KMS-11 (cell line): ENCODE results near the gene KCNE4.

ENCODE experiments used
- H2AFZ ChIP-seq: fragments of 200-600 bp; sonication (generic); 2 replicates; pipeline ENCODE4 v1.6.1; 2016; ENCODE audit warnings: antibody characterized with exemption, mixed run types, low read depth
- H3K27ac ChIP-seq: fragments of 200-600 bp; sonication (generic); 2 replicates; pipeline ENCODE4 v1.6.1; 2016; ENCODE audit warnings: mild to moderate bottlenecking, mixed run types
- H3K27me3 ChIP-seq: fragments of 200-600 bp; sonication (generic); 2 replicates; pipeline ENCODE4 v1.6.1; 2017; ENCODE audit warnings: mild to moderate bottlenecking, low read depth, mixed run types, moderate library complexity; ENCODE audit not compliant: insufficient read depth
- H3K36me3 ChIP-seq: fragments of 200-600 bp; sonication (generic); 2 replicates; pipeline ENCODE4 v1.6.1; 2017; ENCODE audit warnings: mild to moderate bottlenecking, mixed run types; ENCODE audit not compliant: insufficient read depth
- H3K4me1 ChIP-seq: fragments of 200-600 bp; sonication (generic); 2 replicates; pipeline ENCODE4 v1.6.1; 2016; ENCODE audit warnings: mild to moderate bottlenecking, low read depth, mixed run types; ENCODE audit not compliant: poor library complexity, severe bottlenecking
- H3K4me2 ChIP-seq: fragments of 200-600 bp; sonication (generic); 2 replicates; pipeline ENCODE4 v1.7.0; 2016; ENCODE audit warnings: mild to moderate bottlenecking, mixed run types
- H3K4me3 ChIP-seq: fragments of 200-600 bp; sonication (generic); IDR thresholded peaks from 2 replicates; pipeline ENCODE4 v1.6.1; 2017; ENCODE audit warnings: low read depth, low read length, mixed read lengths; ENCODE audit not compliant: insufficient read depth
- H3K79me2 ChIP-seq: fragments of 200-600 bp; sonication (generic); 2 replicates; pipeline ENCODE4 v1.6.1; 2016; ENCODE audit warnings: low read depth, mixed run types; ENCODE audit not compliant: insufficient read depth
- H3K9ac ChIP-seq: fragments of 200-600 bp; sonication (generic); 2 replicates; pipeline ENCODE4 v1.6.1; 2016; ENCODE audit warnings: mild to moderate bottlenecking, mixed run types
- H4K20me1 ChIP-seq: fragments of 200-600 bp; sonication (generic); 2 replicates; pipeline ENCODE4 v1.6.1; 2016; ENCODE audit warnings: mild to moderate bottlenecking, mixed run types; ENCODE audit not compliant: insufficient read depth
- TF ChIP-seq, protein P1 (sequence below): fragments of 200-600 bp; sonication (generic); conservative IDR thresholded peaks from 2 replicates; pipeline ENCODE4 v1.6.1; 2017; ENCODE audit warnings: low read depth, mild to moderate bottlenecking, antibody characterized with exemption, low read length, moderate library complexity, mixed read lengths

Gene KCNE4

GRCh38 chr2:223082706-223083105 lies 30.7 kb downstream of the KCNE4 start:
- Histone ChIP-seq H3K27ac (no peak overlapping the region), H4K20me1 (no peaks in the 10 kb centered on the region), H2AFZ (no peak overlapping the region), H3K4me1 (peaks cover 21% of the 10 kb centered on the region), H3K36me3 (no peaks in the 10 kb centered on the region), H3K4me3 (no peak overlapping the region), H3K79me2 (no peaks in the 10 kb centered on the region), H3K27me3 (no peaks in the 10 kb centered on the region), H3K4me2 (no peak overlapping the region), H3K9ac (no peak overlapping the region)
- TF ChIP-seq, protein P1, sequence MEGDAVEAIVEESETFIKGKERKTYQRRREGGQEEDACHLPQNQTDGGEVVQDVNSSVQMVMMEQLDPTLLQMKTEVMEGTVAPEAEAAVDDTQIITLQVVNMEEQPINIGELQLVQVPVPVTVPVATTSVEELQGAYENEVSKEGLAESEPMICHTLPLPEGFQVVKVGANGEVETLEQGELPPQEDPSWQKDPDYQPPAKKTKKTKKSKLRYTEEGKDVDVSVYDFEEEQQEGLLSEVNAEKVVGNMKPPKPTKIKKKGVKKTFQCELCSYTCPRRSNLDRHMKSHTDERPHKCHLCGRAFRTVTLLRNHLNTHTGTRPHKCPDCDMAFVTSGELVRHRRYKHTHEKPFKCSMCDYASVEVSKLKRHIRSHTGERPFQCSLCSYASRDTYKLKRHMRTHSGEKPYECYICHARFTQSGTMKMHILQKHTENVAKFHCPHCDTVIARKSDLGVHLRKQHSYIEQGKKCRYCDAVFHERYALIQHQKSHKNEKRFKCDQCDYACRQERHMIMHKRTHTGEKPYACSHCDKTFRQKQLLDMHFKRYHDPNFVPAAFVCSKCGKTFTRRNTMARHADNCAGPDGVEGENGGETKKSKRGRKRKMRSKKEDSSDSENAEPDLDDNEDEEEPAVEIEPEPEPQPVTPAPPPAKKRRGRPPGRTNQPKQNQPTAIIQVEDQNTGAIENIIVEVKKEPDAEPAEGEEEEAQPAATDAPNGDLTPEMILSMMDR: no peak

DNA sequence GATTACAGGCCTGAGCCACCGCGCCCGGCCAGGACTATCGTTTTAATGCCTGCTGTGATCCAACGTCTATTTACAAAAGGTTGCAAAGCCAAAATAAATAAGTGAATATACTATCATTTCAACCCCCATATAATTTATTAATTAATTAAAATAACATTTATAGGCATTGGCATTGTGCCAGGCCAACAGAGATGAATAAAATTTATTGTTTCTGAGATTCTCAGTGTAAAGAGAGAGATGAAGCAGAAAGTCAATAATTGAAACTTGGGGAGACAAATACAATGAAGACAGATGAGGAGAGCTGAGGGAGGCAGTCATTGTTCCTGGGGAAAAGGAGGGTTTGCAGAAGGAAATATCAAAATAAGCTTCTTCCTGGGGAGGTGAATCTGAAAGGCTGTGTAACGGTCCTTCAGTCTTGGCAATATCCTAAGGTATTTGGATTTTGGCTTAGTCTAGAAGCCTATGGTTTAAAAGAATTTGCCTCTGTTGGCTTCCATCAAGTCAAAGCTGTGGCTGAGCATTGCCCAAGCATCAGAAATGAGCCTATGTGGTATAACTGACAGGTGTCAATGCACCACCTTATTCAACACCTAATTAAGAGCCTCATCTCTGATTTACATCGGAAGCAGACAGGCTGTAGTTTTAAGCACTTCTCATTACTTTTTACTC lies 31.5 kb downstream of the KCNE4 start:
- Histone ChIP-seq H3K27ac (no peak overlapping the region), H3K4me1 (peaks cover 13% of the 10 kb centered on the region), H3K27me3 (no peaks in the 10 kb centered on the region), H3K4me2 (no peak overlapping the region), H4K20me1 (no peaks in the 10 kb centered on the region), H2AFZ (no peak overlapping the region), H3K79me2 (no peaks in the 10 kb centered on the region), H3K36me3 (no peaks in the 10 kb centered on the region), H3K4me3 (no peak overlapping the region), H3K9ac (no peak overlapping the region)
- TF ChIP-seq, protein P1: no peak

DNA sequence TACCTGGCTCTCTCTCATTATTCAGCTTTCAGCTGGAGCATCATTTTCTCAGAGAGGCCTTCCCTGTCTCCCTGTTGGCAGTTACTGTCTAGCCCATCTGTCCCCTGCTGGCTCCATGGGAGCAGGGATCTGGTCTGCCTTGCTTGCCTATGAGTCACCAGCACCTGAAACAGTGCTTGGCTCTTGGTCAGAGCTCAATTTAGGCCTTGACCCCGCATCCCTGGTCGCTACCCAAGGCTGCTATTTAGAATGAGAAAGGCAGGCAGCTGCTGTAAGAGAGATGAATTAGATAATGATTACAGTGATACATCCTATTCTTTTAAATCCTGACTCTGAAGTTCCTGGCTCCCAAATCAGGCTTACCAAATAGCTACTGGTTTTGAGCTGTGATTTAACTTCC lies 32.9 kb downstream of the KCNE4 start:
- H3K4me1 ChIP-seq: peaks cover 5% of the 10 kb centered on the region
- H3K27ac ChIP-seq: no peak overlapping the region
- no peaks in the 10 kb centered on the region for H3K27me3 ChIP-seq
- no peaks in the 10 kb centered on the region for H4K20me1 ChIP-seq
- H3K79me2 ChIP-seq: no peaks in the 10 kb centered on the region
- TF ChIP-seq, protein P1: no peak
- H3K36me3 ChIP-seq: no peaks in the 10 kb centered on the region
- H3K9ac ChIP-seq: no peak overlapping the region
- no peak overlapping the region for H3K4me2 ChIP-seq
- no peak overlapping the region for H2AFZ ChIP-seq
- no peak overlapping the region for H3K4me3 ChIP-seq

DNA sequence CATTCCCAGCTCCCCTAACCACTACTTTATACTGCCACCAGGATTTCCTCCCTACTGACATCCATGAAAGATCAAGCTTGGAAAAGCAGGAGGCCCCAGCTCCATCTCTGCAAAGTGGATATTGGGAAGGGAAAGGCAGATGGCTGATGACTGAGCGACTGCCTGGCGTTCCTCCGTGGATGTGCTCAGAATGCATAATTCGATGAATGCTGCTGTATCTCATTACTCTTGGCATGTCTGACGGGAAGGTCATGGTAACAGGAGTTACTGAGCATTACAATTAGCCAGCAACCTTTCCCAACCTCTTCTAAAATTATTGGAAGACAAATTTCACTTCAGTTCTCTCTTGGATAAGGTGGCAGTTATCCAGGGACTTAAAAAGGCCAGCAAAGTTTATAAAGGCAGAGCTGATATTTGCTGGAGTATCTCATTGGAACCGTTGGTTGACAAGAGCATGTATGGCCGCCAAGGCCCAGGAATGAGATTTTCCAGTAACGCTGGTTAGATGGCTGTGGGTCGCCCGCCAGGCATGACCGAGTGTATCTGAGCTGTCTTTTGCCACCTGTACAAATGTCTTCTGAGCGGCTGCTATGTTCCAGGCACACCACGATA lies 34.5 kb downstream of the KCNE4 start:
- Histone ChIP-seq H3K36me3 (no peaks in the 10 kb centered on the region), H3K9ac (no peak overlapping the region), H4K20me1 (no peaks in the 10 kb centered on the region), H3K4me3 (no peak overlapping the region), H3K4me2 (no peak overlapping the region), H3K27ac (no peak overlapping the region), H2AFZ (no peak overlapping the region), H3K27me3 (no peaks in the 10 kb centered on the region), H3K79me2 (no peaks in the 10 kb centered on the region), H3K4me1 (no peaks in the 10 kb centered on the region)
- TF ChIP-seq, protein P1: no peak
